Measurements from ENCODE around the gene C1QTNF5. TPM values are rescaled to one million over a fixed set of nuclear protein-coding genes. Genes with fewer than 3 reads are reported as not detected.
A peak's percentile ranks its signal among the peaks of the same experiment; 100 is the strongest.

C1QTNF5 gene
- total RNA-seq, 1 donor from 2014 or later: 24.1 TPM

GRCh38 chr11:119324189-119324588 is 16.5 kb downstream of the C1QTNF5 start:
- no peaks in the 10 kb centered on the region for H3K9me3 Mint-ChIP-seq
- no peak overlapping the region for H3K4me3 Mint-ChIP-seq
- DNase-seq (ENCODE audit: low spot score in 2 of 2, unreplicated experiment in 2 of 2): no peak
- TF ChIP-seq CTCF (IDR thresholded peaks at IDR 0.05; ENCODE audit: unreplicated experiment): no peak
- H3K4me1 Mint-ChIP-seq: peaks cover 25% of the 10 kb centered on the region
- H3K27ac Mint-ChIP-seq: peak overlapping the region; percentile 76
- no peaks in the 10 kb centered on the region for H3K27me3 Mint-ChIP-seq (ENCODE audit: low read depth)
- H3K36me3 Mint-ChIP-seq: no peaks in the 10 kb centered on the region

- TF ChIP-seq CTCF (IDR thresholded peaks at IDR 0.05; ENCODE audit: unreplicated experiment): peak; percentile 91
- no peaks in the 10 kb centered on the region for H3K36me3 Mint-ChIP-seq
- H3K4me3 Mint-ChIP-seq: no peak overlapping the region
- H3K27ac Mint-ChIP-seq: peak overlapping the region; percentile 76
- H3K4me1 Mint-ChIP-seq: peaks cover 31% of the 10 kb centered on the region
- peak; percentile 50 to 85 for DNase-seq (ENCODE audit: low spot score in 2 of 2, unreplicated experiment in 2 of 2)
- H3K27me3 Mint-ChIP-seq (ENCODE audit: low read depth): no peaks in the 10 kb centered on the region
- H3K9me3 Mint-ChIP-seq: no peaks in the 10 kb centered on the region
These were observed 17.1 kb downstream of the C1QTNF5 start for GRCh38 chr11:119323532-119324033.

GRCh38 chr11:119322921-119323531 is 17.7 kb downstream of the C1QTNF5 start:
- H3K36me3 Mint-ChIP-seq: no peaks in the 10 kb centered on the region
- no peak overlapping the region for H3K4me3 Mint-ChIP-seq

GRCh38 chr11:119322360-119322739 is 18.3 kb downstream of the C1QTNF5 start:
- Mint-ChIP-seq H3K9me3 (no peaks in the 10 kb centered on the region), H3K4me3 (no peak overlapping the region), H3K36me3 (no peaks in the 10 kb centered on the region), H3K27me3 (ENCODE audit: low read depth) (no peaks in the 10 kb centered on the region), H3K4me1 (peaks cover 40% of the 10 kb centered on the region), H3K27ac (no peak overlapping the region)
- TF ChIP-seq CTCF (IDR thresholded peaks at IDR 0.05; ENCODE audit: unreplicated experiment): no peak
- DNase-seq (ENCODE audit: low spot score in 2 of 2, unreplicated experiment in 2 of 2): no peak

More at GRCh38 chr11:119322921-119323531, 17.7 kb downstream of the C1QTNF5 start:
- no peak for TF ChIP-seq CTCF (IDR thresholded peaks at IDR 0.05; ENCODE audit: unreplicated experiment)
- DNase-seq (ENCODE audit: low spot score in 2 of 2, unreplicated experiment in 2 of 2): no peak
- H3K9me3 Mint-ChIP-seq: no peaks in the 10 kb centered on the region
- no peak overlapping the region for H3K27ac Mint-ChIP-seq
- no peaks in the 10 kb centered on the region for H3K27me3 Mint-ChIP-seq (ENCODE audit: low read depth)
- H3K4me1 Mint-ChIP-seq: peaks cover 36% of the 10 kb centered on the region

GRCh38 chr11:119320776-119321524 is 19.7 kb downstream of the C1QTNF5 start:
- Mint-ChIP-seq H3K36me3 (no peaks in the 10 kb centered on the region), H3K4me1 (peaks cover 40% of the 10 kb centered on the region), H3K27me3 (ENCODE audit: low read depth) (no peaks in the 10 kb centered on the region), H3K9me3 (no peaks in the 10 kb centered on the region), H3K4me3 (peak overlapping the region; percentile 67), H3K27ac (no peak overlapping the region)
- peak in 1 of 2 experiments; percentile 59 for DNase-seq (ENCODE audit: low spot score in 2 of 2, unreplicated experiment in 2 of 2)
- TF ChIP-seq CTCF (IDR thresholded peaks at IDR 0.05; ENCODE audit: unreplicated experiment): no peak

Data from mesothelial cell of epicardium (in vitro differentiated cells).